ENCODE results near the gene XCR1.
"Not testable (repeated sequence)": the region's sequence is repeated elsewhere in the genome, so short reads cannot be mapped to it uniquely, and the experiment has no call there.

Gene XCR1

DNA sequence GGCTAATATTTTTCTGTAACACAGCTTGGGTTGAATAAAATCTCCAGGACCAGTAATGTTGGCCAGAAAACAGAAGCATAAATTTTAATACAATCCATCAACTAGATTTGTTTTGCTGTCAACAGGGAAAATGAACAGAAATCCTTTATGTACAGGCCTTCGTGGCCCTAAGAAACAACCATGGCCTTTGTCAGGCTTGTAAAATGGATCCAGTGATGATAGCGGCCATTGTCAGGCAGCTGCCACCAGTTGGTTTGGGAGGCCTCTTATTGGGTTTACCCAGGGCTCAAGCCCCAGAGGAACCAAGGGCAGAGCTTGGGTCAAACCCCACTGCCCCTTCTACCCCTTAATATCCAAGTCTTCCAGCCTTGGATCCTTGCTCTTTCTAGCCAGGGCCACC lies 26.1 kb downstream of the XCR1 start:
- no peak for DNase-seq

DNA sequence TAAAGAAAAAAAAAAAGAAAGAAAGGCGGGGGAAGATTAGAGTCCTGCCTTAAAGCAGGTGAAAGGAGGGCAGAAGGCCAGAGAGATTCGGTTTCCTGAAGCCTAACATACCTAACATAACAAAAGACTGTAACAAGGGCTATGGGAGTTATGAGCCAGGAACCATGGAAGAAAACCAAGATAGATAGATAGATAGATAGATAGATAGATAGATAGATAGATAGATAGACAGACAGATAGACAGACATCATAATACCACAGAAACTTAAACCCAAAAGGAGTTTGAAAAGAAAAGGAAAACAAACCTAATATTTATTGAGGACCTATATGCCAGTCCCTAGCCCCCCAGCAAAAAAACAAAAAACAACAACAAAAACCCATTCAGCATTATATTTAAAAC lies 29.3 kb downstream of the XCR1 start:
- DNase-seq, result no peak

DNA sequence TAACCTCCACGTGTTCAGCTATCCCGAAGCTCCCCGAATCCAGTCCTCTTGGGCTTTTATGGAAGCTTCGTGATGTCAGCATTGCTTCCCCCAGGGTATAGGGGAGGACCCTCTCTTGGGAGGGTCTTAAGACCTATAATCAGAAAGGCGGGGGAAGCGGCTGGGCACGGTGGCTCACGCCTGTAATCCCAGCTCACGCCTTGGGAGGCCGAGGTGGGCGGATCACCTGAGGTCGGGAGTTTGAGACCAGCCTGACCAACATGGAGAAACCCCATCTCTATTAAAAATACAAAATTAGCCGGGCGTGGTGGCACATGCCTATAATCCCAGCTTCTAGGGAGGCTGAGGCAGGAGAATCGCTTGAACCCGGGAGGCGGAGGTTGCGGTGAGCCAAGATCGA lies 29.8 kb downstream of the XCR1 start:
- DNase-seq, result not testable (repeated sequence)

DNA sequence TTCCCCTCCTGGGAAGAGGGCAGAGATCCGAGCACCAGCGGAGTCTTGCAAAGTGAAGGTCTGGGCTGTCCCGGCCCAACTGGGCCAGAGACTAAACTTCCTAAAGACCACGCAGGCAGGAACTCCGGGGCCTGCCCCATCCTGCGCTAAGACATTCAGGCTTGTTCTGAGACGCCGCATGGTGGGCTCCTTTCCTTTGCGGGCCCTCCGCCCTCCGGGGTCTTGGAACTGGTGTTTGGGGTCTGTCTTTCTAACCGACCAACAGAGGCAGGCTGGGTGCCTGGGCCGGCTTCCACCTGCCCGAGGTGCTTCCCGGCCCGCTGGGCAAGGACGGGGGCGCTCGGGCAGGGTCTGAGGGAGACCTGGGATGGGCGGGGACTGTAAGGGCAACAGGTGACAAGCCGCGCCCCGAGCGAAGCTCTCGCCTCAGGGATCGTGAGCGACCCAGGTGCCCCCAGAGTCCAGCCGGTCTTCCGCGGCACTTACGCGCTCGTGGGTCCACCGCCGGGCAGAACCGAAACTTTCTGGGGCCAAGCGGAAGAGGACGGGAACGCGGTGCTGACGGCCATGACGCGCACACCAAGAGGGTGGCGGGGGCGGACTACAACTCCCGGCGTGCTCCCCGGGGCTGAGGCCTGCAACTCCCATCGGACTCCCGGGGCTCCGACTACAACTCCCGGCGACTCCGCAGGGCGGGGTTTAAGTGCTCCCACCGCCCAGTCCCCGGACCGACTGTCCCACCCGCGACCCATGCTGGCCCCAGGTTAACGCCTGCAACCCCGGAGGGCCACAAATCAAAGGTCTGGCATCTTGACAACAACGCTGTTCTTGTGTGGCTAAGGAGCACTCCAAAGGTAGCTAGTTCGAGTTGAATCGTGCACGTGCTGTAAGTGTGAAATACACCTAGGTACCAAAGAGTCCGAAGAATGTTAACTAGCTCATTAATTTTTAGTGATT lies 31.8 kb downstream of the XCR1 start, which contains the start of gene FYCO1:
FYCO1 (minus strand) TSS at position 589 of the 957 bp plus-strand sequence. CDS start 10,914 bp downstream, outside the sequence.
- DNase-seq, result peak; percentile 87

DNA sequence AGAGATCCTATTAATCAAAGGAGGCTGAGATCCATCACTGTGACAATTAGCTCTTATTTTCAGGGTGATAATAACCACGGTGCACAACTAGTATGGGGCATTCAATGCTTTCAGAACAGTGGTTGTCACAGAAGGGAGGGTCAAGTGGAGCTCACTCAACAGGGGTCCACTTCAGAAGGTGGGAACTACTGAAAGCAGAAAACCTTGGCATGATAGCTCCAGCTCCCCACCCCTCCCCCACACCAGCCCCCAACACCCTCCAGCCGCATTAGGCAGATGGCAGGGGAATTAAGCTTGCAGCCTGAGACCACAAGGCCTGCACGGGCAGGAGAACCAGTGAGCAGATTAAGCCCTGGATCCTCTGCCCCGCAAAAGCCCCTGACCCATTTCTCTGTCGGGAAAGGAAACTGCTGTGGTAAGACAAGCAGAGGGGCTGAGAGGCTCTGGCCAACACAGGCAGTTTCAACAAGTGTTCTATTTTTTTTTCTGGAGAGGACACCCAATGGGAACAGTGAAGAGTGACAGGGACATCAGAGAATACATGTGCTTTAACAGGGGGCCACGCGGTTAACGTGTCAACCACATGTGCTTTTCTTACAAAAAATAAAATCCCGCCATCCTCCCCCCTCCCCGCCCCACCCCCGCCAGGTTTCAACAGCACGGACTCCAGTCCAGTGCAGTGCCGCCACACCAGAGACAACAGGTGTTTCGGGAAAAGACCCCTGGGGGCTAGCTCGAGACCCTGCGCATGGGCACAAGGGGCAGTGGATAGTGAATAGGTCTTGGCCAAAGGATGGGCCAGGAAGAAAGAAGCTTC lies 32.7 kb downstream of the XCR1 start:
- DNase-seq, result peak; percentile 15

DNA sequence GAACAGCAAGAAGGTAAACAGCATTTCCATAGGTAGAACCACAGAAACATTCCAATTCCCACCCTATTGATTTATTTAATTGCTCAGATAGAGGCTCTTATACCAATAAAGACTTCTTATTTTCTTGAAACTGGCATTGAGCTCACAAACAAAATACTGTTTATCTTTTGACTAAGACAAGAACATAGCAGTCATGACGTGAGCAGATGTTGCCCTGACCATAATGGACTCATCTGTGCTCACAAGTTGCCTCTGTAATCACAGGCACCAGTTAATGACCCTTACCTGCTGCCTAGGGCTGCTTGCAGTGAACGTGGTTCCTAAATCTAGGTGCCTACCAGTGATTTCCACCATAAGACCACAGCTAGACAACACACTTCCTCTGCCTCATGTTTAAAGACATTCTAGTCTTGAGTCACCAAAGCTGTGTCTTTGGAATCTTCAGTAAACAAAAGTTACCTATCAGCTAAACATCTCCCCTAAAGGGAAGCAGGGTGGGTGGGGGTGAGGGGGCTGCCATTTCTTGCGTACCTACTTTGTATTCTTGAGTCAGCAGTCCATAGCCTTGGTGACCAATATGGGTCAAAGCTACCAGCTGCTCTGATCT lies 33.8 kb downstream of the XCR1 start:
- DNase-seq, result no peak

DNA sequence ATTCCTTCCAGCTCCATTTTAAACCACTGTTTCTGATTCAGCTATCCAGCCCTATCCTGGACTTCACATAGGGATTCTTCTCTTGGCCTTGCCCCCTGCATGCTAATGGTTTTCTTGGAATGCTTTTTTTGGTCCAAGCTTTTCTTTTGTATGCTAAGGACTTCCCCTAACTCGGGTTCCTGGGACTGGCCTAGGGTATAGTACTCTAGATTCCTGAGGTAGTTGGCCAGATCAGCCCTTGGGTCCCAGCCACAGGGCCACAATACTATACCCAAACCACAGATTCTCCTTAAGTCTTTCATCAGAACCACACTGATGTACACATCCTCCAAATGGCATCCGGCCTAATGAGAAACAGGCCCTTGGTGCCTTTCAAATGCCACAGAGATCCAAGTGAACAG lies 34.5 kb downstream of the XCR1 start:
- DNase-seq, result no peak

DNA sequence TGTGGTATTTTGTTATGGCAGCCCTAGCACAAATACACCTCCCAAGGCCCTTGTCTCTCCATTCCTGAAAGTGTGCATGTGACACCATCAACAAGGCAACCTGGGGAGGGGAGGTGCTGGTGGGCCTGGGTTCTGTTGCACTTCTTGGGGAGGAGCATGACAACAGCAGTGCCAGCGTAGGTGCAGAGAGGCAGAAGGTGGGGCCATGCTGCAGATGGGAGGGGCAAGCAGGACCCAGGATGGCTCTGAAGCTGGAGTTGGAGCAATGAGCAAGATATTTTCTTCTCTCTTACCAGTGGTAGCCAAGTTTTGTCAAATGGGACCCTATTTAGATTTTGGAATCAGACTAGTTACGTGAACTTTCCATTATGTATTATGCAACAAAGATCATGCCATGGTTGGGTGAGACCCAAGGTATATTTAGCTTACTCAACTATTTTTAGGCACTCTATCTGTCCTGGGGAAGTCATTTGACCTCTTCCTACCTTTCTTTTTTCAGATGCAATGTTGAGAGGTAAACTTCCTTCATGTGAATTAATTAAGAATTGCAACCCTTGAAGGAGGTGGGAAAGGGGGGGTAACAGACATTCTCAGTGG lies 35.1 kb downstream of the XCR1 start:
- DNase-seq, result no peak

DNA sequence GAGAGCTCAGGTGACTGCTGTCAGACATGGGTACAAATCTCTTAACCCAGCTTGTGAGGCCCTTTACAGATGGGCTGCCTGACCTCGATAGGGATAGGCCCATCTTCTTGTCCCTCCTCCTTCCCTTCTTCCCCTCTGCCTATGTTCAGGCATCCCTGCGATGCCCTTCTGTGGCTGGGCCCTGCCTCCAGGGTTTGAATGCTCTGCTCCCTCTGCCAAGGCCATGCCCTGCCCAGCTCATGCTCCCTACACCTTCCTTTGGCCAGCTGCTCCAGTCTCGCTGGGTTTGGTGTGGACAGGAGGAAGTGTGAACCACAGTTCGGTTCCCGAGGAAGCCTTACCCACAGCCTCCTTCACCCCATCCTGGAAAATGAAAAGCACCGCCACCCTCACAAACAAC lies 35.9 kb downstream of the XCR1 start:
- no peak for DNase-seq

DNA sequence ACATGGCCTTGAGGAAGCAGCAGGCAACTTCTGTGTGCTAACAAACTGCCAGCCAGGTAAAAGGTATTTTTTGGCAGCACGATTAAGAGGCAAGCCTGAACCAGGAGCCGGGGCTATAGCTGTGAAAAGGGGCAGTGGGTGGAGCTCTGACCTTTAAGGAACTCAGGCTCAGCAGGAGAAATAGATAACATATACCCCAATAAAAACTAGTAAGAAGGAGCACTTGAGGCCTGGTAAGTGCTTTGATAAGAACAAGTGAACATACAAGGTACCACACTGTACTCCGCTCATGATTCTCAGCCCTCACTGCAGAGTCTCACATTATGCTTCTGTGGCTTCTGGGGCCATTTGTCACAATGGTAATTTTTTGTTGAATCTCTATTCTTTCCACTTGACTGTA lies 37.1 kb downstream of the XCR1 start:
- DNase-seq, result no peak

DNA sequence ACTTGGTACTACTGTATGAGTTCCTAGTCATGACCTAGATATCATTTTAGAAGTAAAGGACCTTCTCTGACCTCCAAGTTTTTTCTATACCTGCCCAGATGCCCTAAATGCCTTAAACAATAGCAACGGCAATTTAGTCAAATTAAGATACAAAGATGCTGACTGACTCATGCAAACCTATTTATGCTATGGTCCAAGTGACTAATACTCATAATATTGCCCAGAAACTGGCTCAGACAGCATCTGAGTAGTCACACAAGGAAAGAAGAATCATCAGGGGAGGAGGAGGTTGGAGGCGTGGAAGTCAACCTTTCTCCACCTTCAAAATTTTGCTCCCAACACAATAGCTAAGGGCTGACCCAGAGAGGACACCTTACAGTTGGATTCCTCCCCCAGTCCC lies 38.5 kb downstream of the XCR1 start:
- no peak for DNase-seq

DNA sequence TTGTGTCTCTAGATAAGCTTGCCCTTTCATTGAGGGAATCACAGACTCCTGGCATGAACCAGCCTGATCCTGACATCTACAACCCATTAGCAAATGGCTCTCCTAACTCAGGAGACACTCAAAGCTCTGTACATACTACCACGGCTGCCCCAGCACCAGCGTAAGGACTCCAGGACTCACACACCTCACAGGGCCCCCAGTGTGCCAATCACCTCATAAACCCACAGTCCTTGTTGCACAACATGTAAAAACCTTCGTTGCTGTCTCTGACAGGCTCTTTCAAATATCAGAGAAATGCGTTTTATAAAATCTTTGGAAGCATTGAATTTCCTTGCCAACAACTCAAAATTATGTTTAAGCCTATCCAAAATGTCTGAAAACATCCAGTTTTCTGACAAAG lies 38.9 kb downstream of the XCR1 start:
- no peak for DNase-seq

DNA sequence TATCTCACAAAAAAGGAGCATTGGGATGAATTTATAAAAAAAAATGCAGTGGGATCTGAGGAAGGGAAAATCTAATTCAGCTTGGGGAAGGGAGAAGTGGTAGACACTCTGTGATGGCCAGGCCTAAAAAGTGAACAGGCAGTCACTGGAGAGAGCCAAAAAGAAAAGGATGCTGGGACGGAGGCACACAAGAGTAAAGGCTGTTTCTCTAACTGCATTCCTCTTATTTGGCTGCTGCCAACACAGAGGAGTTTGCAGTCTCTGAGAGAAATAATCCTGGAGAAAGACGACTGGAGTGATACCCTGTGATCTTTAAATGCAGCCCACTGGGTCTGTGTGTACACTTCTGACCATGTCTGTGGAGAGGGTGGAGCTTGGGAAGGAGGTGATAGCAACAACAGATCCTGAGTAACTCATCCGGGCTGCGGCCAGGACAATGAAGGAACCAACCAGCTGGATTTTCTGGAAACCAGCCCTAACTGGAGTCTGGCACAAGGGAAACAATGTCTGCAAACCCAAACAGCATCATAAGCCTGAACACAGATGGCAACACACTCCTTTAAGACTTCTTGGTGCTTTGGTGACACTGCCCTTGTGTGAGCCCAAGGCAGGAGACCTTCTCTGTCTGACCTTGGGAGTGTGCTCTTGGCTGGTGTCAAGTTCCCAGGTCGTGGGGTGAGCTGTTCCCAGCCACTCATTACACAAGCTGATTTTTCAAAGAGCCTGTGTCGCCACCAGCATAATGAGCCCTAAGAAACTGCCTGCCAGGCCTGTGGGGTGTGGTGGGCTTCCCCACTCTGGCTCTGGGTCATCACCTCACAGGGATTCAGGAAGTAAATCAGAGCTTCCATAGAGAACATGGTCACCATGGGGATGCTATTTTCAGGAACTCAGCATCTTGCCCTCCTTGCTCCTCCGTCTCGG lies 39.7 kb downstream of the XCR1 start:
- DNase-seq, result no peak

DNA sequence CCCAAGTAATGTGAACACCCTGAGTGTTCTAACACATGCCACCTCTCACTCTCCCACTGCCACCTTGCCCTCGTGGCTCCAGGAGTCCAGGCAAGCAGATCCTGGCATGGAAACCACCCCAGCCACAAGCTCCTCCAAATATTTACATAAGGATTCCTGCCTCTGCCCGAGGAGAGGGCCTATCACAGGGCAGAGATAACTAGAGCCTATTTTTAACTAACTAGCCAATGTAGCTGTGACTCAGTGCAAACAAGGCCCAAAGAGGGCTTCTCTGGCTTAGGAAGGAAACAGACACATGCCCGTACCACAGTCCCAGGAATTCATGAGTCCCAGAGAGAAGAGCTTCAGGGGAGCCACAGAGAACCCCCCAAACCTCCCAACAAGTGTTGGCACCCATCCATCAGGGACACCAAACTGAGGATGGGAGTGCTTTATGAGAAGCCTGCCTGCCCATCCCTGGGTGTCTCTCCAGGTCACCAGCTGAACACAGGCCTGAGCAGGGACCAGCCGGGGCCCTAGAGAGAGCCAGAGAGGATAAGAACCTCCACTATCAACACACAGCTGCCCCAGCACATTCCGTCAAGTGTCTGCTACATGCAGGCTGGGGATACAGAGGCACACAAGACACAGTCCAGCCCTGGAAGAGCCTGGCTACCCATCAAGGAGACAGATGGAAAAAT lies 40.8 kb downstream of the XCR1 start:
- no peak for DNase-seq

DNA sequence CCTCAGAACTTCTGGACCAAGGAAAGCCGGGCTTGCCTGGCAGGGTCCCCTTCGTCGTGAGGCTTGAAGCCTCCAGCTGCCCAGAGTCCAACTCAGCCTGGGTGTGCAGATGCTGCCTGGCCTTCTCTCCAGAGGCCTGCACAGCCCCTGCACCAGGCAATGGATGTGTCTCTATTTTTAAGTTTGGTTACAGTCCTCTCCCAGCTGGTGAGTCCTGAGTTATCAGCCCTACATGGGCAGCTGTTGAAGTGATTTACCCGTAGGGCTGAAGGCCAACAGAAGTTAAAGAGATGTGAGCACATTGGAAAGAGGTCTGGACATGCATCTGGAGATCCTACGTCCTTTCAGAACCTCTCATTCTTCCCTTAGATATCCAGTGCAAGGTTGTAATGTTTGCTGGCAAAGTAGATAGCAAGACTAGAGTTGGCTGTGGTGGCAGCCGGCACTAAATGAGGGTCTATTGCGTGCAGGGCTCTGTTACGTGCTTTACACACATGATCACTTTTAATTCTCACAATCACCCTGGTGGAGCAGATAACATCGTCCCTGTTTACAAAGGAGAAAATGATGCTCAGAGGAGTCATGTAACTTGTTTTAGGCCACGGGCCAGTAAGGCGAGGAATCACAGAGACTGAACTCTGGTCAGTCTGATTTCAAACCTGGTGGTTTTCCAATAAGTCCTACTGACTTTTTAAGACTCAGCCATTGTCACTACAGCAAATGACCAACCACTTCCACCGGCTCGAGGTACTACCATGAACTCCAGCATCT lies 41.6 kb downstream of the XCR1 start:
- no peak for DNase-seq

DNA sequence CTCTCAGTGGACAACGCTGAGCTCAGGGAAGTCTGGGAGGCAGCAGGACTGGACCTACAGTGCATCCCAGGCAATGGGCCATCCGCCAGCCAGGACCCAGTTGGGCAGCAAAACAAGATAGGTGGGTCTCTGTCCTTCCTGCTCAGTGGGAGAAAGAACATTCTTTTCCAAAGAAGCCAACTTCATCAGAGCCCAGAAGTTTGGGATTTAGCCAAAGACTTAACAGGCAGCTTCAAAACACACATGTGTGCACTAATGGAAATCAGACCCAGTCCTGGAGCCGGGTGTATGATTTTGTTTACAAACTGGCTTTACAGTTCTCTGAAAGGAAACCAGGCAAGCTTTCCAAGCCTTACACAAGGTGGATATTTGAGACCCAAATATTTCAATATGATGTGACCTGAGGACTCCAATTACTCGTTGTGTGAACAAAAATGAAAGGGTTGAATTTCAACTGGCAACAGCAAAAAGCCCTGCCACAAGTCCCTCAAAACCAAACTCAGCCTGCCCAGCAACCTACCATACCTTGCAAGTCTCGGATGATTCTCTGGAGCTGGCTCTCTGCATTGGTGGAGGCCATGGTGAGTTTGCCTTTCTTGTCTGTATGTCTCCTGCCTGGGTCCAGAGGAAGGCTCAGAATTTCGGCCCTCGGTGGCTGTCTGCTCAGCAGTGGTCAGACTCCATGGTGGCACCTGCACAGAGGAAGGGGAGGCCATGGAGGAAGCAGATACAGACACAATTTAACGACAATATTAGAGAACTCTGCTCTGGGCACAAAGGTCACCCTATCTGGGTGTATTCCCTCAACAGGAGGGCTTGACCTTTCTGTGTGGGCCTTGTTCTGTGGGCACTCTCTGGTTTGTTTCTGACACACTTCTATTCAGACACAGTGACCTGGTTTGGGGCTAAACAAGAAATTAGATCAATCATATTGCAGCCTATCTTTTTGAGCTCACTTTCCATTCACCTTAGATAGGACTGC lies 42.7 kb downstream of the XCR1 start:
- no peak for DNase-seq

DNA sequence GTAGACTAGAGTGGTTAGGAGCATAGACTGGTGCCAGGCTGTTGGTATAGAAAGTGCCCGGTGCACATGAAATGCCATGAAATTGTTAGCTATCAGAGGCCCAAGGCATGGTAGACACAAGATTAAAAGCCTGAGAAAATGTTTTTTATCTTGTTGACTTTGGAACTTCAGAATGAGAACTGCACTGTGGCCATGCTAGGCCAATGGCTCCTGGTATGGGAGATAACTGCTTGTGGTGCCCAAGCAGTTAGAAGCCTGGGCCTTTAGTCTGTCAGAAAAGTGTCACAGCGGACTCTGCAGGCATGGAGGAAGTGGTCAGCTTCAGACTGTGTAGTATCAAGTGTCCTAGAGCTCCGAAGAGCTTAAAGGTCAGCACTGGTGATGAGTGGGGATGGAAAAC lies 43.5 kb downstream of the XCR1 start:
- DNase-seq, result no peak

DNA sequence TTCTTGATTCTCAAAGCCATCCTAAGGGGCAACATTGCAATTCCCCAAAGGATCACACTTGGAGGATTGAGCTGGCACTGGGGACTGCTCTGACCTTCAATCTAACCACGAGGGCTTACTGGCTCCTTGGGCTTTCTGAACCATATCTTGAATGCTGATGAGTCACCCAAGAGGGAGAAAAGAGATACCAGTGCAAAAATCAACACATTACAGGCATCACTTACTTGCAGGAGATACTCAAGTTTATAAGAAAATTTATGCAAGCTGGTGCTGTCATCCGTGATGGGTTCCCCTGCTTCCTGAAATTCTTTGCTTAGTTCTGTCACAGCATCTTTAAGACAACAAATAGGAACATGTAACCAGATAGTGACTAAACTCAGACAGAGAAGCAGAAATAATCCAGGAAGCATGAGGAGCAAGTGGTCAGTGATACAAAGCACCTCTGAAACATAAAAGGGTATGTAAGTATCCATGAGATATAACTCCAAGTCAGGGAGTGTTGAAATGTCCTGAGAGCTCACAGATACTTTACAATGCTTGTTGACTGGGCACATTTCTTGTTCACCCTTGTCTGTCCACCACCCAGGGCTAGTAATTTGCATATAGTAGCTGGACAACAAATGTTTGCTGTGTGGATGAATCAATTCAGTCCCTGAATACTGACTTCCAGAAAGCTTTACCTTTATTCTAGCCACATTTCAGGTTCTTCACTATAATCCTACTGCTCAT lies 45.8 kb downstream of the XCR1 start:
- no peak for DNase-seq

DNA sequence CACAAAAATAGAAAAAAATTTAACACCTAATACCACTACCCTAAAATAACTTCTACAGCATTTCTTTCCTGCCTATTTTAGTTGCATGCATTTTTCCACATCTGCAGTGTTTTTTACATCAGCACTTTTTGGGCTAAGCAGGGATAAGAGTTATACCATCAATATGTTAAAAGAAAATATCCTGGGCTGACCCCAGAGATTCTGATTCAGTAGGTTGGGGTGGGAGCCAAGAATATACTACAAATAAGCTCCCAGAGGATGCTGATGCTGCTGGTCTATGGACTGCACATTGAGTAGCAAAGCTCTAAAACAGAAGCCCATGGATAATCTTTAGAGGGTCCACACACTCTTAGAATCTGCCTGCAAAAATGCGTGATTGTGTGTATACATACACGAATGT lies 46.5 kb downstream of the XCR1 start:
- no peak for DNase-seq

All from stimulated activated CD4-positive, alpha-beta T cell treated with anti-CD3 and anti-CD28 coated beads, Interleukin-12 subunit alpha, Interleukin-12 subunit beta, amount 100 ng/mL, for 4 hours (primary cell).